CD4-positive, alpha-beta T cell treated with Interferon gamma for 1 hour (primary cell): ENCODE results near the gene ZC3H4.
"Not testable (repeated sequence)": the region's sequence is repeated elsewhere in the genome, so short reads cannot be mapped to it uniquely, and the experiment has no call there.

Source experiments
- DNase-seq: peaks from one replicate; pipeline ENCODE4 v3.0.0-alpha.2; 2020

ZC3H4 gene

DNA sequence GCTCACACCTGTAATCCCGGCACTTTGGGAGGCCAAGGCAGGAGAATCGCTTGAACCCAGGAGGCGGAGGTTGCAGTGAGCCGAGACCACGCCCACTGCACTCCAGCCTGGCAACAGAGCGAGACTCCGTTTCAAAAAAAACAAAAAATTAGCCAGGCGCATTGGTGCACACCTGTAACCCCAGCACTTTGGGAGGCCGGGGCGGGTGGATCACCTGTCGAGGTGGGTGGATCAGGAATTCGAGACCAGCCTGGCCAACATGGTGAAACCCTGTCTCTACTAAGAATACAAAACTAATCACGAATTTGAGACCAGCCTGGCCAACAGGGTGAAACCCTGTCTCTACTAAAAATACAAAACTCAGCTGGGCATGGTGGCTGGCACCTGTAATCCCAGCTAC is 35.2 kb downstream of the ZC3H4 start:
- not testable (repeated sequence) for DNase-seq

DNA sequence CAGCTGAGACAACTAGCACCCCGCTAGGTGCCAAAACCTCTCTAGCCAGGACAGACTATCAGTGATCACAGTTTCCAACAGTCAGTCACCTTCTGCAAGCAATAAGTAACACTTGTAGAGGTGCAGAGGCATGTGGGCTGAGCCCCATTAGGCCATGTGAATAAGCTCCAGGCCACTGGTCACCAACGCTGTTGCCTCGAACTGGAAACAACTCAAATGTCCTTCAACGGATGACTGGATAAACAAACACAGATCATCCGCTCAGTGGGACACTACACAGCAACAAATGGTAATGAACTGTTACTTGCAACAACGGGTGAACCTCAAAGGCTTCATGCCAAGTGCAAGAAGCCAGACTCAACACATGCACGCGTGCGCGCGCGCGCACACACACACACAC is 37.6 kb downstream of the ZC3H4 start:
- no peak for DNase-seq

DNA sequence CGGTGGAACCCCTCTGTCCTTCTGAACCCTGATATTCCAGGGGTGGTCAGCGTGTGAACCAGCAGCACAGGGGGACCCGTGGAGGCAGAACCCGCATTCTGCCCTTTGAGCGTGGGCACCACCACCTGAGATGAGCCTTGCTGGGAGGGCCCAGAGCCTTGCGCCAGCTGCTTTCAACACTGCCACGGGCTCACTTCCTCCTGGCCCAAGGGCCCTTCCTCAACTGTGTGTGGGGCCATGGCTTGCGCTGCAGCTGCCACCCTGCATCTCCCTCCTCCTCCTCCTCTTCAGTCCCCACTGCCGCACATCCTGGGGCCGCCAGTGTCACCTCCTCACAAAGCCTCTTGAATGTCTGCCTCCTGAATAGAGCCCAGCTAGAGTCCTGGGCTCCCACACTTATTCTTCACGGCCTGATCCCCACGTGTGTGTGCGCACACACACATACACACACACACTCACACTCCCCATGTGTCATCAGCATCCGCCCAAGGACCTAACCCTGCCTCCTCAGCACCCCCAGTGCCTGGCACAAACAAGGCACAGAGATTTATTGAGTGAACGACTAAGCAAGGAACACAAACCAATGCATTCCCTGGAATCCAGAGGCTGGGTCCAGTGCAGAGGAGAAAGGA is 38.3 kb downstream of the ZC3H4 start:
- peak; percentile 34 for DNase-seq

DNA sequence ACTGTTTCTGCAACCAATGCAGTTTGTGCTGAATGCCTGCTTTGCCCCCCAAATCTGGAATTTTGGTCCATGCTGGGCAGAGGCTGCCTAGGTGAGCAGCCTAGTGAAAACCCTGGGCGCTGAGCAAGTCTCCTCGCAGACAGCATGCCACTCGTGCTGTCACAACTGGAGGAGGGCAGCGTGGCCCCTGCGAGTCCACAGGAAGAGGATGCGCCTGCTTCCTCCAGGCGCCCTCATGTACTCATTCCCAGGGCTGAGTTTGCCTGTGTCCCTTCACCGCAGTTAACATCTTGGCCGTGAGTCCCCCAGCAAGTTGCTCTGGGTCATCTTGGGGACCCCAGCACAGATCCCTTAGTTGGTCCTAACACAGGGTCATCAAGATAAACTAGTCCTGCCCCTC is 39.0 kb downstream of the ZC3H4 start:
- no peak for DNase-seq

DNA sequence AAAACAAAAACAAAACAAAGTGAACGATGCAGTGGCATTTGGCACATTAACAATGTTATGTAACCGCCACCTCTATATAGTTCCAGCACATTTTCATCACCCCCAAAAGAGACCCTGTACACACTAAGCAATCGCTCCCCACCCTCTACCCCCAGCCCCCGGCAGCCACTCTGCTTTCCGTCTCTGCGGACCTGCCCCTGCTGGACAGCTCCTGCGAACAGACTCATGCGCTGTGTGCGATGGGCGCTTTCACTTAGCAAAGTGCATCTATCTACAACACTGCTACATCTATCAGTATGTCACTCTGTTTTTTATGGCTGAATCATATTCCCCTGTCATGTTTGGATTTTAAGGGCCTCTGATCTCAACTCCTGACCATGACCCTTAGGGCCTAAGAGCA is 40.0 kb downstream of the ZC3H4 start:
- DNase-seq: no peak

DNA sequence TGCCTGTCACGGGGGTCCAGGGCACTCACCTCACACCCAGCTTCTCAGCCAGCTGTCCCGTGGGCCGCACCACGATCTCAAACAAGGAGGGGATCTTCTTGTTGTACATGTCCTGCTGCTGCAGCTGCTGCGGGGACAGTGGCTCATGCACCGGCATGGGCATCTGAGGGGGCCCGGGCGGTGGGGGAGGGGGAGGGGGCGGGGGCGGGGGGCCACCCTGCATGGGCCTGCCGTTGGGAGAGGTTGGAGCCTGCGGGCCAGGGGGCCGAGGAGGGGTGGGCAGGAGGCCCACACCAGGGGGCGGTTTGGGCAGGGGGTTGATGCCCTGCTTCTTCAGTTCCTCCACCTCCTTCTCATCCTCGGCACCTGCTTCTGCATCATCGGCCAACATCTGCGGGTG is 41.3 kb downstream of the ZC3H4 start:
- no peak for DNase-seq

DNA sequence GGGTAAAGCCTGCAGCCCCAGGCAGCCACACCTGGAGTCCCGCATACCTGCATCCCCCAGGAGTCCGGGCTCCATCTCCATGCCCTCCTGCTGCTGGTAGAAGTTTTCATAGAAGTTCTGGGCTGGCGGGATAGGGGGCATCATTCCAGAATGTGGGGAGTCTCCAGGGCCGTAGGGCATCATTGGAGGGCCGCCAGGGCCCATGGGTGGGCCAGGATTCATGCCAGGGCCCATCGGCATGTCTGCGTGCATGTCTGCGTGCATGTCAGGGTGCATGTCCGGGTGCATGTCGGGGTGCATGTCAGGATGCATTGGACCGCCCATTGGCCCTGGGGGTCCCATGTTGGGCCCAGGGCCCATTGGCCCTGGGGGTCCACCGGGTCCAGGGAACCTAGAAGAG is 41.8 kb downstream of the ZC3H4 start:
- DNase-seq: no peak

DNA sequence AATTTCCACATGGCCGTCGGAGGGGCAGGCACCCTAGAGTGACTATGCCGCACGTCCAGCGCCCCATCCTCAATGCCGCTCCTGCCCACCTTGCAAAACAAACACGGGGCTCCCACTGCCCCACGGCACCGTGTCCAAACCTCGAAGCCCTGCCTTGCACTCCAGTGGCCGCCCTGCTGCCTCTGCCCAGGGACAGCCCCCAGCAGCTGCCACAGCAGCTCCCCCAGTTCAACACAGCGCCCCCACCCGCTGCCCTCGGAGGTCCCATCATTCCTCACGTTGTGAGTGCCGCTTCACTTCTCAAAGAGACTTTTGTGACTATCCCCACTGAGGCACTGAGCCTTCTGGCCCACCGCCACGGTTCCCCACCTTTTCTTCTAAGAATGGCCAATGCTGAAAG is 42.8 kb downstream of the ZC3H4 start:
- no peak for DNase-seq

DNA sequence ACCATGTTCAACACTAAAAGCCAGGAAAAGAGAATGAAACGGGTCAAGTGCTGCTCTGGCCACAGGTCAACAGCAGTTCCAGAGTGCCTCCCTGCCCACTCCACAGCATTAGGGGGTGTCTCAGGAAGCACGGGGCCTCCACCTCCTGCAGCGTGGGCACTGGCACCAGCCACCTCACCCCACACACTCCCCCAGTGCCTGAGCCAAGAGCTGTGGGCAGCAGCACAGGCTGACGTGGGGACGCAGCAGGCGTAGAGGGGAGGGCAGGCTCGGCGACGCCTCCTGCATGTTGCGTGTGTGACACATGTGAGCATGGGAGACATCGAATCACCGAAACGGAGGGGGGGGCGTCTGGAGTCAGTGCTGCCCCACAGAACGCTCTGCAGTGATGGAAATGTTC is 43.8 kb downstream of the ZC3H4 start:
- no peak for DNase-seq

DNA sequence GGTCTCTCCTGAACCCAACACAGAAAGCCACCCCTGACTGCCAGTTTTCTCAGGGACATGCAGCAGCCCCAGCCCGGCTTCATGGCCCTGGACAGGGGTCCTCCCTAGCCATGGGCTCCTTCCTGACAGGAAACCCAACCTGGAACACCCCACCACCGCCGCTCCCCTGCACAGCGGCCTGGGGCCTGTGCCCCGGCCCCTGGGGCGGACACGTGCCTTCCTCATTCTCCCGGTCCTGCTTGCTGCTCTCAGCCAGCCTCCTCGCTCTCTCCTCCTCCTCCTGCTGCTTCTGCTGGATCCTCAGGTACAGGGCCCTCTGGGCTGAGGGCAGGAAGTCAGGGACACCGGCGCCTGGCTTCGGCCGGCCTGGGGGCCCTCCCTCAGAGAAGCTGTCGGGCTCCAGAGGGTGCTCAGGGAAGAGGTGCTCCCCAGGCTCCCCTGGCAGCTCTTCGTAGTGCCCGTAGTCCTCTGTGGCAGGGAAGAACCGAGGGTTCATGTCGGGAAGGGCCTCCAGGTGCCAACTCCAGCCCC is 44.6 kb downstream of the ZC3H4 start:
- DNase-seq: no peak

DNA sequence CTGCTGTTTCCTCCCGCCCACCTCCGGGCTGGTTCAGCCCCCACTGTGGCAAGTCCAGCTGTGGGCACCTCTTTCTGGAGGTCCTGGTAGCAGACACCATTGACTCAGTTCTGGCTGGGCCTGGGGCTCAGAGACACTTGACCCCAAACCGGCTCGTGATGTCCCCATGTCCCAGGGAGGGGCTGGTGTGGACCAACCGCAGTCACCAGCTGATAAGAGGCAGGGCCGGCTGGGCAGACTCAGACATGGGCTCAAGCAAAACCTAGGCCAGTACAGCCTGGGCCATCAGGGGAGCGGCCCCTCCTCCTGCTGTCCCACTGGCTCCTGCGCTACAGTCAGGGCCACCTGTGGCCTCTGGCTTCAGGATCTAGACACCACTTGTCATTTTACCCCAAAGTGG is 45.3 kb downstream of the ZC3H4 start:
- no peak for DNase-seq

DNA sequence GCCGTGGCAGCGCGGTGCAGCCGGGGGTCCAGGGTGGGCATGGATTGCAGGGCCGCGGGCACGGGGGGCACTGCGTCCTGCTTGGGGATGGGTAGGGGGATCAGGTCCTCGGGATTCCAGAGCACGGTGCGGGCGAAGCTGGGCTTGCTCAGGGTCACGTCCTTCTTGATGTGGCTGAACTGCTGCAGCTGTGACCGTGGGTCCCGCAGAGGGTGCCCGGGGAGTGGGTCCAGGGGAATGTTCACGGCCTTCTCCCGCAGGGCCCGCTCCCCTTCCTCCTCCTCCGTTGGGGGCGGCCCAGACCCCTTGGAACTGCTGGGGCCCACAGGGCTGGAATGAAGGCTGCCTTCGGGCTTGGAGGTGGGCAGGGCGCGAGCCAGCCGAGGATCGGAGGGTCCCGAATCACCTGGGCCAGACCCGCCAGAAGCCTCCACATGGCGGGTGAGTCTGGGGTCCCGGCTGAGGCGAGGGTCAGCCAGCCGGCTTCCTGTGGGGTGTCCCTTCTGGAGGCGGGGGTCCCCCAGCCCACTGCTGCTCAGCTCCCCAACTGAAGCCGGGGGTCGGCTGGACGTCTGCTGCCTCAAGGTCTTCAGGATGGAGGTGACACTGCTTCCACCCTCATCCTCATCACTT is 46.2 kb downstream of the ZC3H4 start:
- DNase-seq: no peak

DNA sequence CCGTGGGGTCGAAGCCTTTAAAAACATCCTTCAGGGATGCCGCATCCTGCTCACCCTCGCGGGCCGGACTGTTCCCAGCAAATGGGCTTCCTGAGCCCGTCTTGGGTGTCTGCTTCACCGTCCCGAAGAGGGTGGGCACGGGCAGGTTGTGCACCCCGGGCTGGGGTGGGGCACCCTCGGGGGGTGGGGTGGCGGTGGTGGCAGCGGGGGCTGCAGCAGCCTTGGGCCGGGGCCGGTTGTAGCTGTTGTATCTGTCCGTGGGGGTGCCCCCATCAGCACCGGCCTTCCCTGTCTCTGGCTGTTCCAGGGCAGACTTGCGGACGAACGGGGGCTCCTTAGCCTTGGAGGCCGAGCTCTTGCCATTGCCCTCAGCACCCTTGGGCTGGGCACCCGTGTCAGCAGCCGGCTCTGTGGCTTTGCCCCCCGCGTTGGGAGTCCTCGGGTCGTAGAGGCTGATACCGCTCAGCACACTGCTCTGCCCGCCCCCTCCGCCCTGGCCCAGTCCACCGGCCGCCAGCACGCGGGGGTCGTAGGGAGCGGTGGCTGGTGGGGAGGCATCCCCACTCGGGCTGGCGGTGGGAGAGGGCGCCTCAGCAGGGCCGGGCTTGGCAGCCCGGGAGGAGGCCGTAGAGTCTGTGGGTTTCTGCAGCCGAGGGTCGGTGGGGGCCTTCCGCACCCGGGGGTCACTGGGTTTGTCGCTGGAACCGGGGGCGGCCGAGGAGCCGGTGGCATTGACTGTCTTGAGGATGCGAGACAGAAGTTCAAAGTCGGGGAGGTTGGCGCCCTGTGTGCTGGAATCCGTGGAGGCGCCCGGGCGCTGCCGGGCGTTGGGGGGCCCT is 47.0 kb downstream of the ZC3H4 start:
- no peak for DNase-seq

DNA sequence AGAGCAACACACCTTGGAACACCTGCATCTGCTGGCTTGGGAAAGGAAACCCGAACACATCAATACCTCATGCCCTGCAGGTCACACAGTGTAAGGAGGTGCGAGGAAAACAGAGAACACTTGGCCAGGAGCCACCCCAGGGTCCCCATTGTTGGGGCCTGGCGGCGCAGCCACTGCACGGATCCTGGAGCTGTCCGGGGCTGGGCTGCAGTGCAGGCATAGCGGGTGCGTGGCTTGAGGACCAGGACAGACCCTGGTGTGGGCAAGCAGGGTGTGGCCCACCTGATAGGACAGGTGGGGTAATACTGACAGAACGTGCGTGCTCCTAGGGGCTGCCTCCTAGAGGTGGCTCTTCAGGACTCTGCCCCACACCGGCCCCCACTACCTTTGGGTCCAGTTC is 48.3 kb downstream of the ZC3H4 start:
- no peak for DNase-seq

DNA sequence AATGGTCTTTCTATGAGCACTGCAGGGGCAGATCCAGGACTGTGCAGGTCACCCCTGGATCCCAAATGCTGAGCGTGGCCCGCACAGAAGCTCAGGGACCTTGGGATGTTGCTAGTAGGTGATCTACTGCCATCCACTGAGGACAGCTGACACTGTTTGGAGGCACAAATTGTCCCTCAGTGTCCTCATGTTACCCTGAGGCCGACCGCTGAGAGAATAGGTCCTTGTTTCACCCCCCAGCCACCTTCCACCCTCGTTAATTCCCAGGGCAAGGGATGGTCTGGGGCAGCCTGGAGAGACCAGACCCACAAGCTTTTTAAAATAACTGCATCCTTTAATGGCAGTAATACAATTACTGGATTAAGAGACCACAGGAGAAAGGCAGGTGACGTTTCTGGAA is 49.7 kb downstream of the ZC3H4 start:
- DNase-seq: no peak

DNA sequence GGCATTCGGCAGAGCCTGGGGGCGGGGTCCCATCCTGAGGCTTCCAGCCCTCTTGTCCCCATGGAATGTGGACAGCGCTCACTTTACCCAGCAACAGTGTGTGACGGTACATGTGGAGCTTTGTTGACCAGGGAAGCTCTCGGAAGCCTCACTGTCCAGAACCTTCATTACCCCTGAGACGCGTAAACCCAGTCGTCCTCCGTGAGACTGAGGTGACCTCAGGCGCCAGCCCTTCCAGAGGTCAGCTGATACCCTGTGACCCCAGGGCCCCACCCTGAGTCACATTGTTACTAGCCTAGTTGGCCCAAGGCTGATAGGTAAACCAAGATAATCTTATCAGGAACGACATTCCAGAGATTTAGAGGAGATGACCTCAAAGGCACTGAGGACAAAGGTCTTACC is 55.0 kb downstream of the ZC3H4 start:
- DNase-seq: no peak

DNA sequence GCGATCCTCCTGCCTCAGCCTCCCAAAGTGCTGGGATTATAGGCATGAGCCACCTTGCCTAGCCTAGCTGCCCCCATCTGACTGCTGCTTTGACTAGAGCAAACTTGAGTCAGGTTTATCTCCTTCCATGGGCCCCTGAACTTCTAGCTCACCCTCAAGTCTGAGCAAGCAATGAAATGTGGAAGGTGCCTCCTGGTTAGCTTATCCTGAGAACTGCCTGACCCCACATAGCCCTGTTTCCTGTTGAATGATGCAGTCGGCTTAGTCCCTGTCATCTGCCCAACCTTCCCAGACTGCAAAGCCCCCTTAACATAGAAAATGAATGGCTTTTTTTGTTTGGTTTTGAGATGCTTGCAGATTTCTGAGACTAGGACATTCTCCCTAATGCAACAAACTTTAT is 56.2 kb downstream of the ZC3H4 start:
- DNase-seq: no peak

DNA sequence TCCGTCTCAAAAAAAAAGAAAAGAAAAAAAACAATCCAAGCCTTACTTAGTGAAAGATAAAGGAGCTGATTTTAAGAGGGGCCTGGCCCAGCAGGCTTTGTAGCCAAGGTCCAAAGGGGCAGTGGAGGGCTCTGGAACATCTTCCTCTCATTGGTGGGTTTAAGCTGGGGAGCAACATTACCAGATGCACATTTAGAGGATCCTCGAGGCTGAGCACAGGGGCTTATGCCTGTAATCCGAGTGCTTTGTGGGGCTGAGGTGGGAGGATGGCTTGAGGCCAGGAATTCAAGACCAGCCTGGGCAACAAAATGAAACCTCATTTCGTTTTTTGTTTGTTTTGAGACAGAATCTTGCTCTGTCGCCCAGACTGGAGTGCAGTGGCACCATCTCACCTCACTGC is 57.2 kb downstream of the ZC3H4 start:
- DNase-seq: no peak

DNA sequence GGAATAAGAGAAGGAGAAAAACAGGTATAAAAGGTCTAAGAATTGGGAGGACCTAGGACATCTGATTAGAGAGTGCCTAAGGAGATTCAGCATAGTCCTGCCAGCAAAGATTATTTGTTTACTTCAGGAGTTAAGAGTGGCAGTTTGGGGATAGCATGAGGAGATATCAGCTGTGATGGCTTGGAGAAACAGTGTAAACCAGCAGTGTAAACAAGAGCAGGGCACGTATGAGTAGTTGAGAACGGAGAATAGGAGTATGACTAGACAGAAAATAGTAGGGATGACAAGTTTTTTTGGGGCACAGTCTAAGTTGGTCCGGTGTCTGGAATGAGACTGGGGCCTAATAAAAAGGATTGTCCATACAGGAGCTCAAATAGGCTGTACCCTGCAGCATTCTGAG is 63.0 kb downstream of the ZC3H4 start:
- not testable (repeated sequence) for DNase-seq

DNA sequence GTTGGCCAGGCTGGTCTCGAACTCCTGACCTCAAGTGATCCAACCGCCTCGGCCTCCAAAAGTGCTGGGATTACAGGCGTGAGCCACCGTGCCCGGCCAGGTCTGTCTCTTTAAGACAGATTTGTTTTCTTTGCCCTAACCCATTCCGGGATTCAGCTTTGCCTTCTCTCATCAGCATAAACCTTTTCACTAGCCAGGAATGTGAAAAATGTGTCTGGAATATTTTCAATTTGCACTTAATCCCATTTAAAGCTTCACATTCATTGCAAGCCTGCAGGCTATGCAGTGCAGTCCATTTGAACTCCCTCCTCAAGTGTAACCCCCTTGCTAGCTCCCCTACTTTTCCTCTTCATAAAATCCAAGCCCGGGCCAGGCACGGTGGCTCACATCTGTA is 64.3 kb downstream of the ZC3H4 start:
- DNase-seq: no peak

DNA sequence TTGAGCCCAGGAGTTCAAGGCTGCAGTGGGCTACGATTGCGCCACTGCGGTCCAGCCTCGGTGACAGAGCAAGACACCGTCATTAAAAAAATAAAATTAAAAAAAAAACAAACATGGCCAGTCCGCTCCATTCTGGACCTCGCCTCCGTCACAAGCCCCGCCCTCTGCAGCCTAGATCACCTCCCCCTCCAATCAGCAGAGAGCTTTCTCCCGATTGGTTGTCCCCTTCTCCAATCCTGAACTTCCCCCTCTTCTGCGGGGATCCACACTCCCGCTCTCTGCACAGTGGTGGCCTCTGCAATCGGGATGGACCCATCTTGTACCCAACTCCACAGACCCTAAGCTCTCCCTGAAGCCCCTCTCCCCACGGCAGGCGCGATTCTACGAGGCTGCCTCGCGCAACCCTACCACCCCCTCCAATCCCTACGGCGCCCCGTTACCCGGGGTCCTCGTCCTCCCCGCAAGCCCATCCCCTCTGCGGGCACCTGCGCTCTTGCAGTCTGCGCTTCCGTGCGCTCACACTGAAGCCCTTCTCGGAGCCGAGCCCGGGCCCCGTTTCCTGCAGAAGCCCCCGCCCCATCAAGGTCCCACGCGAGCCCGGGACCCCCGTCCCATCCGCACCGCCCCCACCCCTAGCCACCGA is 65.7 kb downstream of the ZC3H4 start:
- peak; percentile 76 for DNase-seq

DNA sequence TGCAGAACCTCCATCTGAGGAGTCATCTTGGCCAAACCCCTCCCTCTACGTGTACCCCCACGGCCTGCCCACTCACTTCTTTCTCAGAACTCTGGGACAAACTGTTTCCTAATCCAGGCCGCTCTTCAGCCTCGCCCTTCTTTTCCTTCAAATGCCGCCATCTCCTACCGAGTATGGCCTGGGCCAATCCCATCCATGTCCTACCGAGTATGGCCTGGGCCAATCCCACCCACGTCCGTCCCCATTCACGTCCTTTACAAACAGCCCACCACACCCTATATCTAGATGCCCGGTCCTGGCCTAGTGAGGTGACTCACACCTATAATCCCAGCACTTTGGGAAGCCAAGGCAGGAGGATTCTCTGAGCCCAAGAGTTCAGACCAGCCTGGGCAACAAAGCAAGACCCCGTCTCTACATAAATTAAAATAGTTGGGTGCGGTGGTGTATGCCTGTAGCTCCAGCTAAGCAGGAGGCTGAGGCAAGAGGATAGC is 66.3 kb downstream of the ZC3H4 start:
- DNase-seq: no peak

DNA sequence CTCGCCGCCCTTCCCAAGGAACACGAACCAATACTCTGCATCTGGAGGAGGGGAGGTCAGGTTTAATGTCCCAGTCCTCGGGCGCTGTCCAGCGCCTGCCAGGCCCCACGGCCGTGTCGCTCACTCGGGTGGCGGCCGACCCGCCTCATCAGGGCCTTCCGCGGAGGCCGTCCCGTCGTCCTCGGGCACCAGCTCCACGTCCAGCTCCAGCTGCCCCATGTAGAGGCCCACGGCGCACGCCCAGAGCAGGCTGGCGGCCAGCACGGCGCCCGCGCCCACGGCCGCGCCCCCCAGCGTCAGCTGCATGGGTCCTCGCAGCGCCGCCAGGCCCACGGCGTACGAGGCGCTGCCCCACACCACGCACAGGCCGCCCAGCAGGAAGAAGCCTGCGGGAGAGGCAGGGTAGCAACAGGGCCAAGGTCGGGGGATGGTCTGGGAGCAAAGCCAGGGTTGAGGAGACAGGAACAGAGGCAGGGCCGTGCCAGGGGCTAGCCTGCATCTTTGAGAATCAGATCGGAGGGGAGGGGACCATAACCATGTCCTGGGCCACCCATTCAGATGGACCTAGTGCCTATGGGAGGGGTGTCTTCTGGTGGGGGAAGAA is 67.6 kb downstream of the ZC3H4 start:
- DNase-seq: no peak
